DND-41 (cell line): ENCODE data around the gene OR8S1.
"Not testable (repeated sequence)": the region's sequence is repeated elsewhere in the genome, so short reads cannot be mapped to it uniquely, and the experiment has no call there.

Experiments
- CTCF ChIP-seq: IDR thresholded peaks from 2 replicates; pipeline ENCODE4 v1.5.1; 2012; ENCODE audit warnings: borderline replicate concordance, low read length, moderate library complexity, mild to moderate bottlenecking; ENCODE audit not compliant: poor library complexity, severe bottlenecking; ENCODE audit errors: extremely low read depth
- EZH2 ChIP-seq: IDR thresholded peaks from 3 replicates; pipeline ENCODE4 v1.6.1; 2012; ENCODE audit warnings: borderline replicate concordance, low read depth, mild to moderate bottlenecking, moderate library complexity, low read length, inconsistent platforms; ENCODE audit not compliant: severe bottlenecking

- not testable (repeated sequence) for TF ChIP-seq CTCF, EZH2
These were observed 36.0 kb upstream of the OR8S1 start for GRCh38 chr12:48489456-48489855.
